ENCODE data around the gene SEPTIN6.
"Not testable (repeated sequence)": the region's sequence is repeated elsewhere in the genome, so short reads cannot be mapped to it uniquely, and the experiment has no call there.

- TF ChIP-seq CTCF (IDR thresholded peaks at IDR 0.05; ENCODE audit: low read depth, low read length, missing input control); YY1 (IDR thresholded peaks at IDR 0.05); REST (IDR thresholded peaks at IDR 0.05); RXRA (IDR thresholded peaks at IDR 0.05); JUND (IDR thresholded peaks at IDR 0.05); HNF4G (IDR thresholded peaks at IDR 0.05); TAF1 (conservative IDR thresholded peaks at IDR 0.05): not testable (repeated sequence)
These were observed 8.7 kb downstream of the SEPTIN6 start for GRCh38 chrX:119684312-119684711.

Data from liver (tissue), 3 donors.